Effector memory CD4-positive, alpha-beta T cell (primary cell): ENCODE measurements around the gene NAA15.
"Not testable (repeated sequence)": the region's sequence is repeated elsewhere in the genome, so short reads cannot be mapped to it uniquely, and the experiment has no call there.

Experiments used
- DNase-seq, 3 donors: peaks; one replicate each; pipeline ENCODE4 v3.0.0-alpha.2; 2020
- H3K27ac ChIP-seq: 2 replicates; pipeline ENCODE4 v1.7.0; 2013; ENCODE audit warnings: mild to moderate bottlenecking, low read length, moderate library complexity; ENCODE audit not compliant: insufficient read depth, poor library complexity, severe bottlenecking
- H3K27me3 ChIP-seq: replicated peaks from 2 replicates; pipeline ENCODE4 v1.7.0; 2013; ENCODE audit warnings: mild to moderate bottlenecking, low read length; ENCODE audit not compliant: insufficient read depth, control insufficient read depth, poor library complexity, severe bottlenecking
- H3K36me3 ChIP-seq: 2 replicates; pipeline ENCODE4 v1.7.0; 2013; ENCODE audit warnings: mild to moderate bottlenecking, low read length, moderate library complexity; ENCODE audit not compliant: control insufficient read depth, insufficient read depth
- H3K4me1 ChIP-seq: 2 replicates; pipeline ENCODE4 v1.7.0; 2013; ENCODE audit warnings: low read length, mild to moderate bottlenecking; ENCODE audit not compliant: control insufficient read depth, insufficient read depth, poor library complexity, severe bottlenecking
- H3K4me3 ChIP-seq: 2 replicates; pipeline ENCODE4 v1.7.0; 2013; ENCODE audit warnings: low read length, low read depth, mild to moderate bottlenecking; ENCODE audit not compliant: insufficient read depth, poor library complexity, severe bottlenecking
- H3K9me3 ChIP-seq: 2 replicates; pipeline ENCODE4 v1.7.0; 2013; ENCODE audit warnings: mild to moderate bottlenecking, low read length, moderate library complexity; ENCODE audit not compliant: control insufficient read depth

The NAA15 gene

GRCh38 chr4:139295942-139296299 lies 5.4 kb upstream of the NAA15 start:
- peaks cover 5% of the 10 kb centered on the region for H3K36me3 ChIP-seq
- peak overlapping the region; percentile 92 for H3K27ac ChIP-seq
- no peaks in the 10 kb centered on the region for H3K9me3 ChIP-seq
- H3K4me1 ChIP-seq = peaks cover 17% of the 10 kb centered on the region
- H3K4me3 ChIP-seq = peak overlapping the region; percentile 96
- H3K27me3 ChIP-seq = no peaks in the 10 kb centered on the region
- DNase-seq = no peak

GRCh38 chr4:139297001-139297410 lies 4.3 kb upstream of the NAA15 start:
- H3K4me3 ChIP-seq = no peak overlapping the region
- no peaks in the 10 kb centered on the region for H3K9me3 ChIP-seq
- H3K27me3 ChIP-seq = no peaks in the 10 kb centered on the region
- DNase-seq = no peak
- peaks cover 17% of the 10 kb centered on the region for H3K4me1 ChIP-seq
- no peak overlapping the region for H3K27ac ChIP-seq
- H3K36me3 ChIP-seq = peaks cover 5% of the 10 kb centered on the region

- H3K27ac ChIP-seq = no peak overlapping the region
- no peak overlapping the region for H3K4me3 ChIP-seq
- no peaks in the 10 kb centered on the region for H3K36me3 ChIP-seq
- no peaks in the 10 kb centered on the region for H3K27me3 ChIP-seq
- no peak for DNase-seq
- H3K4me1 ChIP-seq = peaks cover 12% of the 10 kb centered on the region
- no peaks in the 10 kb centered on the region for H3K9me3 ChIP-seq
Measured at GRCh38 chr4:139299536-139299935, 1.8 kb upstream of the NAA15 start.

GRCh38 chr4:139300431-139301112 lies 733 bp upstream of the NAA15 start:
- DNase-seq = no peak
- Histone ChIP-seq H3K27me3 (no peaks in the 10 kb centered on the region), H3K36me3 (no peaks in the 10 kb centered on the region), H3K9me3 (no peaks in the 10 kb centered on the region), H3K4me3 (peak overlapping the region; percentile 91), H3K4me1 (peaks cover 12% of the 10 kb centered on the region), H3K27ac (peak overlapping the region; percentile 96)

- Histone ChIP-seq H3K27me3 (no peaks in the 10 kb centered on the region), H3K4me3 (peak within 1 kb of the TSS; percentile 91), H3K36me3 (no peaks in the 10 kb centered on the region), H3K4me1 (peaks cover 6% of the 10 kb centered on the region), H3K27ac (peak within 1 kb of the TSS; percentile 96), H3K9me3 (no peaks in the 10 kb centered on the region)
- DNase-seq = peak; percentile 49 to 65 (median 64)
Measured at GRCh38 chr4:139301821-139302611, 711 bp downstream of the NAA15 start, which contains the start of gene NDUFC1. NDUFC1 (minus strand) TSS chr4:139302477; CDS start chr4:139295798, 6,679 bp downstream.

GRCh38 chr4:139304920-139305319 lies 3.6 kb downstream of the NAA15 start:
- no peak for DNase-seq
- H3K36me3 ChIP-seq = peaks cover 4% of the 10 kb centered on the region
- H3K9me3 ChIP-seq = no peaks in the 10 kb centered on the region
- H3K27me3 ChIP-seq = no peaks in the 10 kb centered on the region
- H3K4me3 ChIP-seq = no peak overlapping the region
- no peak overlapping the region for H3K27ac ChIP-seq
- peaks cover 3% of the 10 kb centered on the region for H3K4me1 ChIP-seq

- DNase-seq = no peak
- peaks cover 17% of the 10 kb centered on the region for H3K4me1 ChIP-seq
- no peak overlapping the region for H3K27ac ChIP-seq
- no peaks in the 10 kb centered on the region for H3K9me3 ChIP-seq
- no peak overlapping the region for H3K4me3 ChIP-seq
- H3K27me3 ChIP-seq = no peaks in the 10 kb centered on the region
- H3K36me3 ChIP-seq = peaks cover 4% of the 10 kb centered on the region
Measured at GRCh38 chr4:139311909-139312308, 10.6 kb downstream of the NAA15 start.

- no peaks in the 10 kb centered on the region for H3K27me3 ChIP-seq
- H3K4me3 ChIP-seq = no peak overlapping the region
- peaks cover 4% of the 10 kb centered on the region for H3K36me3 ChIP-seq
- H3K27ac ChIP-seq = no peak overlapping the region
- DNase-seq = no peak
- H3K9me3 ChIP-seq = no peaks in the 10 kb centered on the region
- peaks cover 17% of the 10 kb centered on the region for H3K4me1 ChIP-seq
Measured at GRCh38 chr4:139312552-139313332, 11.4 kb downstream of the NAA15 start.

GRCh38 chr4:139313414-139313813 lies 12.1 kb downstream of the NAA15 start:
- H3K36me3 ChIP-seq, H3K9me3 ChIP-seq, H3K4me3 ChIP-seq, H3K27me3 ChIP-seq, H3K27ac ChIP-seq, DNase-seq: not testable (repeated sequence)
- H3K4me1 ChIP-seq = peaks cover 17% of the 10 kb centered on the region
